Kidney glomerular epithelial cell (primary cell): Measurements from ENCODE around the gene KRT4.

Experiments used
- DNase-seq: peaks from one replicate; lab custom pipeline; 2025; lab: John Stamatoyannopoulos, UW

Gene KRT4

DNA sequence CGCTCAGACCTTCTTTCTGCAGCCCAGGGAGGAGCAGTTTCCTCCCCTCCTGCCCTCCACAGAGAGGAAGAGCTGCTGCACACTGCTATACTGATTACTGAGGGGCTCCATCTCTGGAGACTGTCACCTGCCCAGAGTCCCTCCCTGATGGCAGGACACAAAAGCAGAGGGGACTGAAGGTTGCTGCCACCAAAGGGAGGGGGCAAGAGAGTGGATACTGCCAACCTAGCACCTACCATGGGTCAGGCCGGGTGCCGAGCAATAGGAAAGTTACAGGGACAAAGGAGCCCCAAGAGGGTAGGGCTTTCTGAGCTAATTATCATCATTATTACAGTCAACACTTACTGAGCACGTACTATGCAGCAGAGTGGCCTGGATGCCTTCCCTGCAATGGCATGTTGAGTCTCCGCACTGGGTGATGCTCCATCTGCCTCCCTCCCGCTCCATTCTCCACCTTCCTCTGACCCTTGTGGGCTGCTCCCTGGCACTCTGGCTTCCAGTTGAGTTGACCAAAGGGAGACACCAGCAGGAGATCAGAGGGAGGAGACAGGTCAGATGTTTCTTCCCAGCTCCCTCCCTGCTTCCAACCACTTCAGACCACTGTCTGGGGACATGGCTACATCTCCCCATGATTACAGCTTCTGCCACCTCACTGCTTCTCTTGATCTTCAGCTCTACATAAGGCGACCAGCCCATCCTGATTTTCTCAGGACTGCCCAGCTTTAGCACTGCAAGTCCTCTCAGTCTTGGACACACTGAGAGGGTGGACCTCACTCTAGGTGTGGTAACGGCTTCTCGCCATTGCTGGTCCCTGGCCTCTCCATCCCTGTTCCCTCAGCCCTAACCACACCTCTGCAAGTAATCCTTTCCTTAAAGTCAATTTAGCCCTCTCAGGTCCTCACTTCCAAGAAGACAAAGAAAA, 22.8 kb upstream of the KRT4 start:
- DNase-seq: no peak

DNA sequence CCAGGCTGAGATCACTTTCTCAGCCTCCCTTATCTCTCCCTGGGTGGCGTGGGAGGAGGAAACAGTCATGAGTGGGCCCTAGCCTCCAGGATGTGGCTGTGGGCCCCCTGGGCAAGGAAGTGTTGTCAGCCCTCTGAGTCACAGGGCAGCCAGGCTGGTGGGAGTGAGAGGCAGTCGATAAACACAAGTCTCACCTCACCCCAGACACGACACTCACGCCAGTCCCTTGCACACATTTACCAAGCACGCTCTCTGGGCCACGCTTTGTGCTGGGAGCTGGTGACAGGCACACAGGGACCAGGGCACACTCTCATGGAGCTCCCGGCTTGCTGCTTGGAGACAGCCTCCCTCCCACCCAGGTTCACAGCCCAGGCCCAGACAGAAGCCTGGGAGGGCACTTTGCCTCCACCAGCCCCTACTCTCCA, 22.1 kb upstream of the KRT4 start:
- DNase-seq: peak; percentile 46

DNA sequence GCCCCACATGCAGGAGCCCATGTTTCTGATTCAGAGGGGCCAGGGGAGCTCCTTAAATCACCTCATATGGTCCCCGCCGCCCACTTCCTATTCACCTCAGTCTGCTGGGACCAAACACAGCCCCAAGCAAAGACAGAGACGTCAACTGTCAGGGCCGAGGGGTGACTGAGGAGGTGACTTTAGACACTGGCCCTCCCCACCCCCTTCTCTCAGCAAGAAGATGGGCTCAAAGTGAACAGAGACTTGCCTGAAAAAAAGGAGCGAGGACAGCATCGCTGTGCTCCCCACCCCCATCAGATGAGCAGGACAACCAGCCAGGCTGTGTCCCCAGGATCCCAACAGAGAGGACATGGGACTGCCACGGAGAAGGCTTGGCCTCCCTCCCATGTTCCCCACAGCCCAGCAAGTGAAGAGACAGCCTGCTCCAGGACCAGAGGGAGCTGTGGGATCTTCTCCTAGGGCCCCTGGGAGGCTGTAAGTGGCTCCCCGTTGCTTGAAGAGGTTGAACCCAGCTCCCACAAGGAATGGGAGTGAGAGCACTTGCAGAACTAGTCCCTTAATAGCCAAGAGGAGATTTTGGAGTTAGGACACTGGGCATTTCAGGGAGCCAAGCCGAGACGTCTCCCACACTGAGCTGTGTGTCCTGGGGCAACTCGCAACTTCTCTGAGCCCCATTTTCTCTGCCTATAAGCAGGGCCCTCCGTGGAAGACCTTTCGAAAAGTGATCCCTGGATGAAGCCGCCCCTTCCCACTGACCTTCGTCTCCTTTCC, 21.5 kb upstream of the KRT4 start:
- DNase-seq: no peak

DNA sequence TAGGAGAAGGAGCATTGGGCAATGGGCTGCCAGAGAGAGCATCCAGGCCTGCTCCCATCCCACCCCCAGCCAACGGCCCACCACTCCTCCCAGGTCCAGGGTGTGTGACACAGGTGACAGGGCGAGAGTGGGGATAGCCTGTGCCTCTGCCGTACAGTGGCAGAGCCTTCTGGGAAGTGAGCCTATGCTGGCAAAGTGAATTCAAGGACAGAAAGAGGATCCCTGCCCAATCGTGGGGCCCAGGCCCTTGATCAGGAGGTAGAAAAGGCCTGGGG, 20.7 kb upstream of the KRT4 start:
- DNase-seq: no peak

DNA sequence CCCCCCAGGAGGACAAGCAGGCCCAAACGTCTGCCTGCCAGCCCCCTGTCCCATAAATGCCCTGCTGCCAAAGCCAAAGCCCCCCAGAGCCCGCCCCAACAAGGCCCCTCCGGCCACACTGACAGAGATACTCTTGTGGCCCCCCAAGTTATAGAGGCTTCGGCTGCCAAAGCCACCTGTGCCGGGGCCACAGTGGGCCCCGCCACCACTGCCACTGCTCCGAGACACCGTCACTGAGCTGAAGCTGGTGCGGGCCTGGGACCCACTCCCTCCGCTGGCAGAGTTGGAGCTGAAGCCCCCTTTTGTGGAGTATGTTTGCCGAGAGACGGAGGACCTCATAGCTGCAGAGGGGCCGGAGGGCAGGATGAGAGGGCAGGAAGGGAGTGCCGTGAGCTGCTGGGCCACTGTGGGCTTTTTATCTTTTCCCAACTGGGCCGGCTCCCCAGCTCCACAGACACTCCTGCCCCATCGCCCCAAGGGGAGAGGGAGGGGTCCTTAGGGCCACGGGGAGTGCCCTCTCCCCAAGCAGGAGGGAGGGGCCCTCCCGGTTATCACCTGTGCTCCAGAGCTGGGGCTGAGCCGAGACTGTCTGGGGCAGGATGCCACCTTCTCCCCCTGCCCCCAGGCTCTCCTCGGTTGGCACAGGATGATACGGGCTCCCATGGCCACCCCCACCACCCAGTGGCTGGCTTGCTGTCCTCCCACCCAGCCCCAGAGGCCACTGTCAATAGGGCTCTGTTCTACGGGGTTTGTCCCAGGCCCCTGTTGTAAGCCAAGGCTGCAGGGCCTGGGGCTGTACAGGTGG, 20.2 kb upstream of the KRT4 start, which contains the start of gene KRT79:
Gene KRT79 (minus strand): TSS at position 390 of the 805 bp plus-strand sequence. CDS start 51 bp downstream, at position 339.
- DNase-seq: no peak

DNA sequence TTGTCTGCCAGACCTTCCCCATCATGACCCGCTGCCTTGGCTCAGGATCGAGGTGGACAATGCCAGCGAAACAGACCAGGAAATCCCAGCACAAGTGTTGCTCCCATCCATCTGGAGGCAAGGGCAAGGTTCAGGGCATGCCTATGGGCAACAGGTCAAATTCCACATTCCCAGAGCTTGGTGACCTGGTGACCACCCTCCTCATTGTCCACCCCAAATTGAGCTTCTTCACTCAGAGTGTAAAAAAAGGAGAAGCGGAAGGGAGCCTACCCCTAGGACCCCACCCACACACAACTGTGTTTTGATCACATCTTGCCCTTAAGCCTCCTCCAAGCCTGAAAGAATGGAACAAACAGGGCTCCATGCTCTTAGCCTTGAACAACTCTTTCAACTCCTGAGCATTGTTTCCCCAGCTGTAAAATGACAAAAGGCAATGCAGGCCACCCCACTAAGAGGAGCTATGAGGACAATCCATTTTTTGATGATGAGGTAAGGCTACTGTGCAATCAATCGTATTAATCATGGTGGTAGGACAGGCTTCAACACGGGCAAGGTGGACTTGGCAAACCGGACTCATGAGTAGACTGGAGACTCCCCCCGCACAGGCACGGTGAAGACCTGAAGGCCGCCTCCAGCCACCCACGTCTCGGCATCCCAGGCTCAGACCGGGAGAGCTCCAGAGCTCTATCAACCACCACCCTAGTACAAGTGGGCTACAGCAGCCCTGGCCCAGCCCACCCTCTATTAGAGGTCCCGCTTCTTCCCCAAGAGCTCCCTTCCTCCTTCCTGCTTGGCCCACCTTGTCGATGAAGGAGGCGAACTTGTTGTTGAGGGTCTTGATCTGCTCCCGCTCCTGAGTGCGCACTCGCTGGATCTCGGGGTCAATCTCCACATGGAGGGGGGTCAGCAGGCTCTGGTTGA, 19.3 kb upstream of the KRT4 start:
- no peak for DNase-seq

DNA sequence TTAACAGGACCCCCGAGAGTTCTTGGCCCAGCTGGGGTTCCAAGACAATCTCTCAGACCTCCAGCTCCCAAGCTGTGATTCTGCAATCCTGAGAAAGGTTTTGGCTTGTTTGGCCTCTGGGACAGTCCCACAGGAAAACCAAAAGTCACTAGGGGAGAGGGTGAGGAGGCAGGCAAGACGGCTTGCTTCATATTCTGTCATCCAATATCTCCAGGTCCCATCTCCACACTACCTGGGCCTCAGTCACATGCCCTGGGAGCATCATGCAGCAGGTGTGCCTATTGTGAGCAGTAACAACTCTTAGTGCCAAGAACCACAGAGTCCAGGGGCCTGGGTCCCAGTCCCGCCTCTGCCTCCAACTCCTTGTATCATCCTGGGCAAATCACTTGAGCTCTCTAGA, 18.5 kb upstream of the KRT4 start:
- no peak for DNase-seq

DNA sequence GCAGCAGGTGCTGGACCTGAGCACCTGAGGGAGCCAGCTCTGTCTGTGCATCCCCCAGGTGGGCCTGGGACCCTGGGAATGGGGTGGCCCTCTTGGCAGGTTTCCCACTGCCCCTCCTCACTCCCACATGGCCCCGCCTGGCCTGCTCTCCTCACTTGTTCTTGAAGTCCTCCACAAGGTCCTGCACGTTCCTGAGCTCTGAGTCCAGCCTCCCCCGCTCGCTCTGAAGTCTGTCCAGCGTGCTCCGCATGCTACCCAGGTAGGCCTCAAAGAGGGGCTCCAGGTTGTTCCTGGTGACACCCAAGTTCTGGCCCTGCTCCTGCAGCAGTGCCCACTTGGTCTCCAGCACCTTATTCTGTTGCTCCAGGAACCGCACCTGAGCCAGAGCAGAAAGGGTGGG, 17.3 kb upstream of the KRT4 start:
- no peak for DNase-seq

DNA sequence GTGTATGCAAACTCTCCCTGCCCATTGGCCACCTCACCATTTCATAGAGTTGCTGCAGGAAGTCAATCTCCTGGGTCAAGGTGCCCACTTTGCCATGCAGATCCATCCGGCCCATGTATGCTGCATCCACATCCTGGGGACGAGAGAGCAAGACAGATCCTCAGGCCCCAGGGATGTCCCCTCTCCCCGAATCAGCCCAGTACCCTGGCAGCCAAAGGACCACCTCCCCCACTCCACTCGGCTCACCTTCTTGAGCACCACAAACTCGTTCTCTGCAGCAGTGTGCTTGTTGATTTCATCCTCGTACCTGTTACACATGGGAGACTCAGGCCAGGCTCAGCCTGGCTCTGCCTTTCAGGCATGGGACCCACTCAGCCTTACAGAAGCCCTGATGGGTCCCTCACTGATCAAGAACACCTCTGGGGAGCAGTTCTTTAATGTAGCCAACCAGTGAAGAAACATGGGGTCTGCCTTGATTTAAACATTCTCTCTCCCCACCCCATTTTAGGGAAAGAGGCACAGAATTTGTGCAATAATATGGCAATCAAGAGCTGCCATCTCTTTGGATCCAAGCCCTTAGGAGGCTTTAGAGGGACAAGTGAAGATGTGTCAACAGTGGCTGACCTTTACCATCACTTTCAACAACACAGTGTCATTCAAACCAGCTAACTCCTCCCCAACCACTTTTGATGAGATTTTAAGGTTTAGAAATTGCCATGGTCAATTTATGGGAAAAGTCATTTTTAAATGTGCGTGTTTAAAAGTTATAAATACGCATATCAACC, 16.3 kb upstream of the KRT4 start:
- no peak for DNase-seq

DNA sequence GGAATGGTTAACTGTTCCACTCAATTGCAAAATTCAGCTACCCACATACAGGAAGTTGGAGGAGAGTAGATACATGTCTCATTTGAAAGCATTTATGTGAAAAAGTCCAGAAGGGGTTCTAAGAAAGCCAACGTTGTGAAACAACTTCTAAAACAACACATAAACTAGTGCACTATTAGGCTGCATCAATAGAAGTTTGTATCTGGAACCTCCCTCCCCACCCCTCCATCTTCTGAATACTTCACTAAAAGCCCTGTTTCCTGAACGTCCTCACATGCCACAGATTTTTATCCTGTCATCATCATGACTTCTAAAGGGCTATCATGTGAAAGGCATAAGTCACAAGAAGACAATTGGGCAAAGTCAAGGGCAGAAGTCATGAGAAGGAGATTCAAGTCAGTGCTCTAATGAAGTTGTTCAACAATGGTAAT, 14.7 kb upstream of the KRT4 start:
- DNase-seq: no peak

DNA sequence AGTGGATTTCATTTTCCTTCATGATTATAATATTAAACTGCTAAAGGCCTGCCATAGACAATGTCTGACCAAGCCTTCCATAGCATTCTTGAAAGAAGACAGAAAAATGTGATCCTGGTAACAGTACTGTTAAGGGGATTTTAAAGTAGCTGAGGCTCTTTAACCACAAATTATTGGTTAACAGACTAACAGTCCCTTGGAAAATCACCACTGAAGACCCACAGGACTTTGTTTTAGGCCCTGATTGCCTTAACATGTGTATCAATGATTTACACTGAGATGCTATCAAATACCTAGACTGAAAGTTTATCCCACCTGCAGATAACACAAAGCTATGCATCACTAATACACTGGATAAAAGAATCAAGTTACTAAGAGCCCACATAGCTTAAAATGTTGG, 14.2 kb upstream of the KRT4 start:
- DNase-seq: peak; percentile 21

DNA sequence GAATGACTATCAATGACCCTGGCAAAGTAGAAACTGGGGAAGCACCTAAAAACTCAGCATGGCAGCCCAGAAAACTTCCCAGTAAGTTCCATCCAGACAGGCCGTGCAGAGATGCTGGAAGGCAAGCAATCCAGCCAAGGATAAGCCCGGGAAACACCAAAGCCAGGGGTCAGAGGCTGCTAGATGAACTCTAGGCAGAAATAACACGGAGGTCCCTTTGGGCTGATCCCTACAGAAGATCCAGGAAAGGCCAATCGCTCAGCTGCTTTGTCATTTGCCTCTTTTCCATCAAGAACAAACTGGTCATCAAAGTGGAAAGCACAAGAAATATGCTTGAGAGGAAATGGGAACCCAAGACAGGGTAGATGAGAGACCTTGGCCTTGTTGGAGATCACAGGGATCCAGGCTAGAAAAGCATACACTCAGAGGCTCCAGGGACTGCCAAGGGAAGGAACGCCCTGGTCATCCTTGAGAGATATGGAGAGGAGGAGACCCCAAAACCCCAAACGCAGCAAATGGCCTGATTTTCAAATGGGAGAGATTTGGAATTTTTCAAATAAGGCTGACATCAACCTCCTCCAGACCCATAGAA, 13.7 kb upstream of the KRT4 start:
- DNase-seq: no peak

DNA sequence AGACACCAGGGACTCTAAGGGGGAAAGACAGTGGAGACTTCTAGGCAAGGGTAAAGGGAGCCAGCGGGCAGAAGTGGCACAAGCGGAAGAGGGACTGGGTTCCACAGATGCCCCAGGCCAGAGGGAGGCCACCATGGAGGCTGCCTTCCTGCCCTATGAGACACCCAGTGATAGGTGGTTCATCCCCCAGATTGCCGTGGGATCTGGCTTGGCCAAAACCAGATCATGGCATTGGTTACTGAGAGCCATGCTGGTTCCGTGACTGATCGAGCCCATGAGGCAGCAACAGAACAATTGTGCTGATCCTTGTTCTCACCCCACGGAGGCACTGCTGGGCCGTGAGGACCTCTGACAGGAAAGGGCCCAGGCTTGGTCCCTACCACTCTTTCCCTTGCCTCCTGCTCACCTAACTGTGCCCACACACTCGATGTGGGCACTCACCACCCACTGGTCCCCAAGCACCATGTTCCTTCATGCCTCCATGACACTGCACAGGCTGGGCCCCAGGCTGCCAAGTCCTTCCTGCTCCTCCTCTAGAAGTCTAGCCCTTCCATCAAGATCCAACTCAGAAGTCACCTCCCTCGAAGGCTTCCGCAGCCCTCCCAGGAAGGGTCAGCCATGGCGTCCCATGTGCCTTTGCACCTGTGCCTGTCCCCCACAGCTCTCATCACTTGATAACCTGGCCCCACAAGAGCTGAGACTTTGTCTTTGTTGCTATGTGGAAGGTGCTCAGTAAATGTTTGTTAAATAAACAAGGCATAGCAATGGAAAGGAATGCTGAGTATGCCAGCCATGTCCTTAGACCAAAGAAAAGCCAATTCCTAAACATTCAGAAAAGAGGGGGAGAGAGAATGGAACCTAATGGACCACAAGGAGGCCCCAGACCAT, 12.9 kb upstream of the KRT4 start:
- DNase-seq: peak; percentile 59

DNA sequence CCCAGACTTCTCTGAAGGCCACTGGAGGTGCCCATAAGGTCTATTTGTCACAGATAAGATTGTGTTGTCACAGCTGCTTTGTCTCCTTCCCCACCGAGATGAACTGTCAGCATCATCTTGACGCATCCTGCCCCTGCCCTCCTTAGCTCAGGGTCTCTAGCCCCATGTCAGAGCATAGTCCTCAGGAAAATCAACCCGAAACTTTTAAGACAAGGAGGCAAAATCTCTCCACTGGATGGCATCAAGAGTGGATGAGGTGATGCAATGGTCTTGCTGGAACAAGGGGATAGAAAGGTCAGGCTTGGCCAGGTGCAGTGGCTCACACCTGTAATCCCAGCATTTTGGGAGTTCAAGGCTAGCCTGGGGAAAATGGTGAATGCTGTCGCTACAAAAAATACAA, 12.0 kb upstream of the KRT4 start:
- DNase-seq: no peak

DNA sequence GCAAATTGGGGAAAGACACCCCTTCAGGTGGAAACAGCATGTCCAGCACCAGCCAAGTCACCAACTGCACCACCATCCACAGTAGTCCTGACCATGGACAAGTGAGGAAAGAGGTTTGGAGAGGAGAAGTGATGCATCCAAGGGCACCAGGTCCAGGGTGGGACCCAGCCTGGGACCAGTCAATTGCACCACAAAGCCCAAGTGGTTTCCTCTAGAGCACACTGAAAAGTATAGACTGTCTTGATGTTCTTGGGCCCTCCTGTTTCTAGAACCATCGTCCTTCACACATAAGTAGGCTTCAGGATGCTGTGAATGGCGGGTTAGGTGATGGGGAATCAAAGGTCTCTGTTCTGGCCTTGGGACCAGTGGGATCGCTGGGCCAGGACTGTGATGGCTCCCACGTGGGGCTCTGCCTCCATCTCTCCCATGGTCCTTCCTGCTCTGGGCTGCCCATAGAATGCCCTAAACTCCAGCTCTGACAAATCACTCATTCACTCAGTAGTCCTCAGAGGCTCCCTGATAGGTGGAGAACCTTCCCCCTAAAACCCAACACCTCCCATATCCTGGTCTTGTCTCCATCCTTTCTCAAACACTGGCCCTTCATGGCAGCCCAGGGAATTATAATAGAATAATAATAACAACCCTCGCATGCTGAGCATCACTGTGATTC, 11.0 kb upstream of the KRT4 start:
- DNase-seq: no peak

DNA sequence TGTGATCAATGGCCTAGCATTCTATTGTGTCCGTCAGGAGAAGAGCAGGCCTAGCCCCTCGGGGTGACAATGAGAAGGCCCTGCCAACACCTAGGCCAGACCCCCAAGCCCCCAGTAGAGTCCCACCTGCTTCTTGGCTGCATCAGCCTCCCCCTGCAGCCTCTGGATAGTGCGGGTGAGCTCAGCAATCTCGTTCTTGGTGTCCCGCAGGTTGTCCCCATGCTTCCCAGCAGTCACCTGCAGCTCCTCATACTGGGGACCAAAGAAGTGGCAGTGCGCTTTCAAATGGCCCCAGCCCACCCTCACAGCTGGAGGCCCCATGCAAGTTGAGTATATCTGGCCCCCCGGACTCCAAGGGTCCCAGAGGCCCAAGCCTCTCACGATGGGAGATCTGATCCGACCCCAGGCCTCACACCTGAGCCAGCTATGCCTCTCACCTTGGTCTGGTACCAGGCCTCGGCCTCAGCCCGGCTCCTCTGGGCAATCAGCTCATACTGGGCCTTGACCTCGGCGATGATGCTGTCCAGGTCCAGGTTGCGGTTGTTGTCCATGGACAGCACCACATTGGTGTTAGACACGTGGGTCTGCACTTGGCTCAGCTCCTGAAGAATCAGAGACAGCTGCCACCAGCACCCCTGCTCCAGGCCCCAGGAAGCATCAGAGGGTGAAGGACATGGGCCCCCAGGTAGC, 10.0 kb upstream of the KRT4 start:
- DNase-seq: no peak

DNA sequence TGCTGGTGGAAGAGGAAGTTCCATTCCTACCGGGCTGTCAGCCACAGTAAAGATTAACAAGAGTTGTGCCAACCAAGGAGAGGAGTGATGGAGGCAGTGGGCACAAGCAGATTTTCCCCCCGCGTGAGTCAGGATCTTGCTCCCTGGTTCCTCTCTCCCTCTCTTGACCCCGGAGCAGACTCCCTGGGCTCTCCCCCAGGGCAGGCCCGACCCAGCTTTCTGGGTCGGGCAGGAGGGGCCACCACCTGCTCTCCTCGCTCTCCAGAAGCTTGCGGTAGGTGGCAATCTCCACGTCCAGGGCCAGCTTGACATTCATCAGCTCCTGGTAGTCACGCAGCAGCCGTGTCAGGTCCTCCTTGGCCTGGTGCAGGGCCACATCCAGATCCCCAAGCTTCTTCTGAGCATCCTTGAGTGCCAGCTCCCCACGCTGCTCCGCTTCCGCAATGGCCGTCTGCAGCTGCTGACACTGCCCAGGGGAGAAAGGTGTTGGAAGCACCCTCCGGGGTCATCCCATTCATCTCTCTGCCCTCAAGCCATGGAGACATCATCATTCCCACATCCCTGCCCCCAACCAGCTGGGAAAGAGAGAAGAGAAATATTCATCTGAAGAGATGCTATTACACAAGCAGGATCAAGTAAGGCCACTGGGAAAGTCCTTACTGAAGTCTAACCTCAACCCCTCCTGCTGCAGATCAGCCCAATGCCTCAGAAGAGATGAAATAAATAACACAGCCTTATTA, 9.0 kb upstream of the KRT4 start:
- DNase-seq: no peak
